Muscle of back (tissue), 13 donors: ENCODE measurements around the gene SLC39A10. TPM values are rescaled to one million over a fixed set of nuclear protein-coding genes. Genes with fewer than 3 reads are reported as not detected.

Experiments
- DNase-seq, 3 donors: peaks; one replicate each; pipeline versions ENCODE4 v3.0.0 to v3.0.0-alpha.2; 2013
- long read RNA-seq, 9 donors: transcript quantifications; one replicate each; lab custom pipeline, GENCODE V29; 2026
- polyA plus RNA-seq, 10 donors: library from polyadenylated mRNA; unstranded; fragments of 120-200 nt; gene quantifications; one replicate each; pipeline ENCODE4 v1.2.1, GENCODE V29; 2013; ENCODE audit not compliant: insufficient read length in 10 of 10

Gene SLC39A10, protein sequence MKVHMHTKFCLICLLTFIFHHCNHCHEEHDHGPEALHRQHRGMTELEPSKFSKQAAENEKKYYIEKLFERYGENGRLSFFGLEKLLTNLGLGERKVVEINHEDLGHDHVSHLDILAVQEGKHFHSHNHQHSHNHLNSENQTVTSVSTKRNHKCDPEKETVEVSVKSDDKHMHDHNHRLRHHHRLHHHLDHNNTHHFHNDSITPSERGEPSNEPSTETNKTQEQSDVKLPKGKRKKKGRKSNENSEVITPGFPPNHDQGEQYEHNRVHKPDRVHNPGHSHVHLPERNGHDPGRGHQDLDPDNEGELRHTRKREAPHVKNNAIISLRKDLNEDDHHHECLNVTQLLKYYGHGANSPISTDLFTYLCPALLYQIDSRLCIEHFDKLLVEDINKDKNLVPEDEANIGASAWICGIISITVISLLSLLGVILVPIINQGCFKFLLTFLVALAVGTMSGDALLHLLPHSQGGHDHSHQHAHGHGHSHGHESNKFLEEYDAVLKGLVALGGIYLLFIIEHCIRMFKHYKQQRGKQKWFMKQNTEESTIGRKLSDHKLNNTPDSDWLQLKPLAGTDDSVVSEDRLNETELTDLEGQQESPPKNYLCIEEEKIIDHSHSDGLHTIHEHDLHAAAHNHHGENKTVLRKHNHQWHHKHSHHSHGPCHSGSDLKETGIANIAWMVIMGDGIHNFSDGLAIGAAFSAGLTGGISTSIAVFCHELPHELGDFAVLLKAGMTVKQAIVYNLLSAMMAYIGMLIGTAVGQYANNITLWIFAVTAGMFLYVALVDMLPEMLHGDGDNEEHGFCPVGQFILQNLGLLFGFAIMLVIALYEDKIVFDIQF
- 10 to 100 TPM; 18.2 to 33.2 (median 24.0) TPM for polyA plus RNA-seq
- long read RNA-seq, donor 1, partial matches to known transcripts: 0 of 2 reads
- long read RNA-seq, donor 1, other reads (novel, unspliced or antisense): 0 of 2 reads
- long read RNA-seq, donor 2: 0 reads
- long read RNA-seq, donor 3: 0 reads
- long read RNA-seq, donor 4, full-length matches to known transcripts: 1 of 1 reads
- long read RNA-seq, donor 4, partial matches to known transcripts: 0 of 1 reads
- long read RNA-seq, donor 4, other reads (novel, unspliced or antisense): 0 of 1 reads
- long read RNA-seq, donor 5, partial matches to known transcripts: 6 of 6 reads
- long read RNA-seq, donor 5, other reads (novel, unspliced or antisense): 0 of 6 reads
- long read RNA-seq, donor 6, full-length matches to known transcripts: 2 of 2 reads
- long read RNA-seq, donor 6, partial matches to known transcripts: 0 of 2 reads
- long read RNA-seq, donor 6, other reads (novel, unspliced or antisense): 0 of 2 reads
- long read RNA-seq, donor 7, full-length matches to known transcripts: 2 of 2 reads
- long read RNA-seq, donor 7, partial matches to known transcripts: 0 of 2 reads
- long read RNA-seq, donor 7, other reads (novel, unspliced or antisense): 0 of 2 reads
- long read RNA-seq, donor 8: 0 reads
- long read RNA-seq, donor 9: 0 reads

DNA sequence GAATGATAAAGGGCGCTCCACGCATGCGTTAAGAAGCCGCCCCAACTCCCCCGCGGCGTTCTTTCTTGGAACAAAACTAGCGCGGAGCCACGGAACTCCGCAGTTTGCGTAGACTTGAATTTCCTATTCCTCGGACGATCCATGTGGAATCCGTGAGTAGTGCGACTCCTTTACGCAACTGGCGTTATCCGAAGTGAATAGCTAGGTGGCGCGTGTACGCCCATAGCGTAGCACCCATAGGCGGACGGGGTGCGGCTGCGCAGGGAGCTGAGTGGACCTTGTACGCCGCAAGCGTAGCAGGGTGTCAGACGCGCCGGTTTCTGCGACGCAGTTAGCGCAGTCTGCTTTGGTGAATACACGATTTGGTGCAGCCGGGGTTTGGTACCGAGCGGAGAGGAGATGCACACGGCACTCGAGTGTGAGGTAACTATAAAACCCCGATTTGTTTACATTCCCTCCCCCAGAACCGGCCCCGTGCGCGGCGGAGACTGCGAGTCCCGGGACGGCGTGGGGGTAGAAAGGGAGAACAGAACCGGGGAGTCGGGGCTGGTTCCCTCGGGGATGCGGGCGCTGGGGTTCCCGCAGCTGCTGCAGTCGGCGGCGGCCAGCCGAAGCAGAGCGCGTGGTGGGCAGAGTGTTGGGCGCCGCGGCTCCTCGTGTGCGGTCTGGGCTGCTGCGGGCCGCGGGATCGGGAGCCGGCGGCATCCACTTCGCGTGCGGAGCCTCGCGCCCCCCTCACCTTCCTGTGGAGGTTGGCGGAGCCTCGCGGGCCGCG lies at the start of gene SLC39A10:
Gene SLC39A10 (plus strand): TSS at position 368 of the 775 bp plus-strand sequence. CDS start 22,817 bp downstream, outside the sequence.
- DNase-seq: peak; percentile 99 to 100 (median 99)

DNA sequence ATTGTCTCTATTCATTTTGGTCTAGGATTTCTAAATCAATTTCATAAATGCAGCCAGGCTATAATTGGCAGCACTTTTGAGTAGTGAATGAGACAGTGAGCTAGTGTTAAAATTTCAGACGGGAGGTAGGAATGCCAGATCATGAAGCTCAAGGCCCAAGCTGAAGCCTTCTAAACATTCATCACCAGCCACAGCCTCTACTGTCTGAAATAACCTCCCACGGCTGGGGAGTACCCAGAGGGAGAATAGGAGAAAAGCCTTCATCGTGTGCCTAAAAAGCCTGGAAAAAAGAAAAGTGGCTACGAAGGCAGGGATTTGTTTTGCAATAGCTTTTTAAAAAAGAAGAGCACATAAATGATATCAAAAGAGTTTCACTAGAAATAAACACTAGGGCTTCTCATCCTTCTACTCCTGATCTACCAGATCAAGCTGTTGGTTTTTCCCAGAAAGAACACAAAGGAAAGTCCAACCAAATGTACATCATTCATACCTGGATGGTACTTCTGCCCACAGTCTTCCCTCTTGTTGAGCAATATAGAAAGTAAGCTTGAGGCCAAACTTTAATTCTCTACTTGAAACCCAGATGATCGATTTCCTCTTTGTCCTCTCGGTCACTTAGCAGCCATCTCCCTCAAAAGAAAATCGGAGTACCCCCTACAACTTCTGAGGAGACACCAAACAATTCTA lies 48.1 kb upstream of the SLC39A10 start:
- no peak for DNase-seq

DNA sequence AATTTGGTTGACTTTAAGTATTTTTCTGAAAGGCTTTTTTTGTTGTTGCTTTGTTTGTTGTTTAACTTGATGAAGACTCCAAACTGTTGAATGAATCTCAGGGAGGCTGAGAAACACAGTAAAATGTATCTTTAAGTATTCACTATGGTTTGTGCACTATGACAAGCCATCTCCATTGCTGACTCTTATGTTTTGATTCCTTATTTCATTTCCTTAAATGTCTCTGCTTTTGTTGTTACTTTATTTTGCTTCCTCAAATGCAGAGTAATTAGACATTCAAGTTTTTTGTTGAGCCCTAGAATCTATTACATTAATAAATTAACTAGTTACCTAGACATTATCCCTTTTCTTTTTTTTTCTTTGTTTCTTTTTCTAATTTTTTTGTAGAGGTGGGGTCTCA lies 46.3 kb upstream of the SLC39A10 start:
- DNase-seq: no peak

DNA sequence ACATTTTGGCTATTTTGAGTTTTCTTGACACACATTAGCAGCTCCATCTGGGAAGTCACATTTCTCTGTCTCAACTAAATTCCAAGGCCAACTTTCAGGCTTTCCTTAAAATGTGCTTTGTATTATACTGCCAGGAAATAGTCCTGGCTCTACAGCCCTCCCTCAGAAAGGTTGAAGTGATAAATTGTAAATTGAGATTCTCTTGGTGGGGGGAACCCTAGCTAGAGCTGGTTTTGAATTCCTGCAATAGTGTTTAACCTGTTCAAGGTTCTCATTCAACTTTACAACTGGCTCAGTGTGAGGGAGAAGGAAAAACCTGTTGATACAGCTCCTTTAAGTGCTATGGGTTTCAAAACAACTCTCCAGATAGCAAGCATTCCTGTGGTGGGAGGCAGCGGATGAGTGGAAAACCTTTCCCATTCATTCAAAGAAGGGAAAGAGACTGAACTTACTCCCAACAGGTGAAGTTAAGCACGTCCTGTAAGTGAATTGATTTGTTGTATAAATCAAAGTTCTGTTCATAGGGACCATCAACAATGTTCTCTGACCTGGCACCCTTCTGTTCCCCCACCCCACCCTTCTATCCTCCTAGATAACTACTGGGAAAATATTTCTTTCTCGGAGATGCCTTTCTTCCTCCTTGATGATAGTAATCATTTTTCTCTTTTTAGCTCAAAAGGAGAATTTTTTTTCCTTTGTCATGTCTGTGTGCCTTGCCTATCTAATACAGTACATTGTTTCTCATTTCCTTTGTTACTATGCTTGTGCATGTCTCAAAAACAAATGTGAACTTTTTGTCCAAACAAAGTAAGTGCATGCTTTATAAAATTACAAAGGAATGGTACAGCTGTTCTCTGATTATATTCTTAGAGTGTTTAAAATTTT lies 44.2 kb upstream of the SLC39A10 start:
- DNase-seq: peak; percentile 34 to 58 (median 48)

DNA sequence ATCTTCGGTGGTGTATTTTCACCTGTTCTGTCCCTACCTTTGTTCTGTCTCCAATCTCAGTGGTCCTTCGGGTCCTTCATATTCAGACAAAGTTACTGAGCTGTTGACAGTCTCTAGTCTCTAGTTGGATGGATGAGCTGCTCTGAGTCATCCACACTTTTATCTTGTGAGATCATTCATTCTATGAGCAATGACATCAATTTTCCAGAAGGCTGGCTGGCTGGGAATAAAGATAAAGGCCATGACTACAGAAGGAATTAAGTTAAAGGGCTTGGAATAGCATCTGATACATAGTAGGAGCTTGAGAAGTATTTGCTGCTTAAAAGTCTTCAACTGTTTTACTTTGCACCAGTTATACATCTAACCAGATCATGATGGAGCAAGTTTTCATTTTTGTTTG lies 43.1 kb upstream of the SLC39A10 start:
- DNase-seq: peak; percentile 77 to 93 (median 78)

DNA sequence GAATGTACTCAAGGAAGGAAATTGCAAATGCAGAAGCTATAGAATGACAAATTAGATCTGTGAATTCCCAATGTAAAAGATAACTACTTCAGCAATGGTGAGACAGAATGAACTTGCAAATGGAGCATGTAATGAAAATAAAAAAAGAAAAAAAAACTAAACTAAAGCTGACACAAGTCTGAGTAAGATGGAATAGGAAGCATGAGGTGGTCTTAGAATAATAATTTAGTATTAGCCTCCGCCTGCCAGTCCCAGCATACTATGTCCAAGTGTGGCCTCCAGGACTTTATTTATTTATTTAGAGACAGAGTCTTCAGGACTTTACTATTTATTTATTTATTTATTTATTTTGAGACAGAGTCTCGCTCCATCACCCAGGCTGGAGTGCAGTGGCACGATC lies 37.4 kb upstream of the SLC39A10 start:
- no peak for DNase-seq

DNA sequence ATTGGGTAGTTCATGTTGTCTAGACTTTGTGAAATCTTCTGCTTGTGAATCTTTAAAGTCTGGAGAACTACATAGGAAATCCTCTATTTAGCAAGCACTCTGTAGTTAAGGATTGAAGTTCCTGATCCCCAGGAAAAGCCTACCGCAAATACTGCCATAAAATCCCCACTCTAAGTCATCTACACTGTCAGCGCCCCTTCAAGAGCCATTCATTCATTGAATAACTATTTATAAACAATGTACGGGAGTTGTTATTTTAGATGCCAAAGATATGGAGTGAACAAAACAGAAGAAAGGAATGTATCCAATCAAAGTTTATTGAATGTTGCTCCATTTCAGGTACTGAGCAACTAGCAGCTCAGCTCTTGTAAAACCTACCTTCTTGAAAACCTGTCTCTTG lies 36.5 kb upstream of the SLC39A10 start:
- DNase-seq: no peak

DNA sequence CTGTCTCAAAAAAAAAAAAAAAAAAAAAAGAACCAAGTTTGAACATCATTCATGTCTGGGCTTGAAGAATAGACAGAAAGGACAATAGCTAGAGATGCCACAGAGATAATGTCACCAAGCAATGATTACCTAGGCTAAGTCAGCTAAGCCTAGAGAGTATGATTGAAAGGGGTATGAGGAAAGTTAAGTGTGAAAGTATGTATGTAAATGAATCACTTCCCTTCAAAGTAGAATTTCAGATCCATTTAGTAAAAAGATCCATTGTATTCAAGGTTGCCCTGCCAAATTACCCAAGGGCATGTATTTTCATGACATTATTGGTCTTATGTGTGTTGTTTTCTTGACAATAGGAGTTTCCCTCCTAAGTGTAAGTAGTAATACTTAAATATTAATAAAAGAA lies 34.1 kb upstream of the SLC39A10 start:
- no peak for DNase-seq

DNA sequence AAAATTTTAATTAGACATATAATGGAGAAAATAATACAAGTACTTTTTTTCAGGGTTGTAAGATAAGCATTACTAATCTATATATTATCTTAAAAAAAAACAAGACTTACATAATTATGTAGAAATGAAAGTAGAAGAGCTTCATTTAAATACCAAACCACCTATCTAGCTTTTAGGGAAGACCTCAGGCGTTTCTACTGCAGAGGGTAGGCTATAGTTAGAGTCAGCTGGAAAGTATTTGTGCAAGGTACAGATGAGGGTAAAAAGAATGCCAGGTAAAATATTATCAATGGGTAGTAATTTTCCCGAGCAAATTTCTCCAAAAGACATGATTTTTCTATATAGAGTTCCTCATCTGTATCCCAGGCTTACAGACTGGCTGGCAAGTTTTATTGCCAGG lies 30.5 kb upstream of the SLC39A10 start:
- DNase-seq: no peak

DNA sequence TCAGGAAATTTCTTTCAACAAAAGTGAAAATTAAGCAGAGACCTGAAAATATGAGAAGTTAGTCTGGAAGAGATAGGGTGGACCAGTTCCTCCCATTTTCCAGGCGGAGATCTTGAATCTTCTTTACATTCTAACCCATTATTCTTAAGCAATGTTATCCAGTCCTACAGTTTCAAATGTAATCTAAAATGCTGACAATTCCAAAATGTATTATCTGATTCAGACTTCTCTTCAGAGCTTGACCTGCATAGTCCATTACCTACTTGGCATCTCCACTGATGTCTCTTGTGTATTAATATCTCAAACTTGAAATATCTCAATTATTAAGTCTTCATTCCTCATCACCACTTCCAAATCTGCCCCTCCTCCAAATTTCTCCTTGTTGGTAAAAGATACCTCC lies 28.4 kb upstream of the SLC39A10 start:
- DNase-seq: no peak

DNA sequence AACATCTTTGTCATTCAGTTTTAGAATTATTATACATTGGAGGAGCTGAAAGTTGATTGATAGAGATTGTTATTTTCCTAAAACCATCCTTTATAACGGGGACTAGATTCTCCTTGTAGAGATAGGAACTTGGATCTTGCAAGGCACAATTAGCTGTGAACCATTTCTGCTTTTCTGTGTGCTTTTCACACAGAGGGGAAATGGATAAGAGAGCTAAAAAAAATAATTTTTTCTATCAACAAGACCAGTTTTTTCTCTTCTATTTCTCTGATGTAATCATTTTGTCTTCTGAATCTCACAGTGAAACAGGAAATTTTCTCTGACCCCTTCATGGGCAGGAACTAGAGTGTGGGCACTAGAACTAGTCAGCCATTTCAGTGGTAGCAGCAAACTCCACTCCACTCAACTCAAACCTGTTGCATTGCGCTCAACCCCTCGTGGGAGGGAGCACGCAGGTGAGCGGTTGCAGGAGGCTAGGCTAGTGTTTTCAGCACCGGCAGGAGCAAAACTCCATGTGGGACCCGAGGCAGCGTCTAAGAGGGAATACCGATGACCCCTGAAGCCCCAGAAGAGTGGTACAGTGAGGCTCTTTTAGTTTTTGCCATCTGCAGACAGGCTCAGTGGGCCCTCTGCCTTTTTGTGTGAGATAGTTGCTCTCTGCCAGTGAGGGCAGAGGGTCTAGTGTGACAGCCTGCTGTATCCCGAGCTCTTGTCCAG lies 24.0 kb upstream of the SLC39A10 start:
- DNase-seq: no peak

DNA sequence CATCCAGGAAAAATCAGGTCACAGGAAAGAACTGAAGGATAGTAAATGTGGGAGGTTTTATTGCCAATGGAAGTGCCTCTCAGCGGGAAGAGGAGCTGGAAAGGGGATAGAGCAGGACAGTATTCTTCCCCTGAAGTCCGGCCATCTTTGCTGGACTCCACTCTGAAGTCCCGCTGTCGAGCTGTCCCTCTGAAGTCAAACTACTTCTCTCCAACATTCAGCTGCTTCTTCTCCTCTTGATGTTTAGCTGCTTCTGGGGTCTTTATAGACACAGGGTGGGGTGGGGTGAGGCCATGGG lies 23.5 kb upstream of the SLC39A10 start:
- DNase-seq: no peak

DNA sequence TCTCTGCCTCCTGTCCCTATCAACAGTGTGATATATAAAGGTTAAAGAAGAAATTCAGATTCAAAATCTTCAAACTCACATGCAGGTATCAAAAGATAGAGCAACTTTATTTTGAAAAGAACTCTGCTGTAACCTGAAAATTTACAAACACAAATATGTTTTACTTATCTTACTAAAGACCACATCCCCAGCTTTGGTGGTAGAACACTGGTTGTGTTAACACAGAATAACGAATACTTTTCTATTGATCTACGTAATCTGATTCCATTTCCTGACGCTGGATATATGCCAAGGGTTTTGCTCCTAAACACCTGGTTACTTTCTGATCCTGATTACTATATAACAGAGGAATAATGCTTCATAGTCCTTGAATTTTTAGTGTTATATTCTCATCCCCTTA lies 23.1 kb upstream of the SLC39A10 start:
- no peak for DNase-seq

DNA sequence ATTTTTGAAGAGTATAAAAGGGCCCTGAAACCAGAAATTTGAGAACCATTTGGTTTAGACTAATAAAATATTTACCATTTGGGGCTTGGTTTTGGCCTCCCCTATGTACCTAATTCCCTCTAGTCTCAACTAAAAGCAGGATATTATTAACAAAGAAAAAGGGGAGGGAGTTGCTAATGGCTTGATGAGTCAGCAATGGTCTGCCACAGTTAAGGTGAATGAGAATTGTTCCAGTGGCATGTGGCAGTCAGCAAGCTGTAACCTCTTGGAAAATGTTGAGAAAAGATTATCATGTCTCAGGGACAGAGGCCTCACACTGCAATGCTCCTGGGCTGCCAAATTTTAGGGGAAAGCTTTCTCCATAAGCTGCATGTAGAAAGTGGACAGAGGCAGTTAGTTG lies 20.1 kb upstream of the SLC39A10 start:
- DNase-seq: no peak

DNA sequence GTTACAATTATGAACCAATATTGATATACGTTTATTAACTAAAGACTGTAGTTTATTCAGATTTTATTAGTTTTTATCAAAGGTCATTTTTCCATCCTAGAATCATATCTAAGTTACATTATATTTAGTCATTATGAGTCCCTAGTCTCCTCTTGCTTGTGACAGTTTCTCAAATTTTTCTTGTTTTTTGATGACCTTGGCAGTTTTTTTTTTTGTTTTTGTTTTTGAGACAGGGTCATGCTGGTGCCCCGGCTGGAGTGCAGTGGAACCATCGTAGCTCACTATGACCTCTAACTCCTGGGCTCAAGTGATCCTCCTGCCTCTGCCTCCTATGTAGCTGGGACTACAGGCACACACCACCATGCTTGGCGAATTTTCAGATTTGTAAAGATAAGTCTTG lies 18.3 kb upstream of the SLC39A10 start:
- no peak for DNase-seq

DNA sequence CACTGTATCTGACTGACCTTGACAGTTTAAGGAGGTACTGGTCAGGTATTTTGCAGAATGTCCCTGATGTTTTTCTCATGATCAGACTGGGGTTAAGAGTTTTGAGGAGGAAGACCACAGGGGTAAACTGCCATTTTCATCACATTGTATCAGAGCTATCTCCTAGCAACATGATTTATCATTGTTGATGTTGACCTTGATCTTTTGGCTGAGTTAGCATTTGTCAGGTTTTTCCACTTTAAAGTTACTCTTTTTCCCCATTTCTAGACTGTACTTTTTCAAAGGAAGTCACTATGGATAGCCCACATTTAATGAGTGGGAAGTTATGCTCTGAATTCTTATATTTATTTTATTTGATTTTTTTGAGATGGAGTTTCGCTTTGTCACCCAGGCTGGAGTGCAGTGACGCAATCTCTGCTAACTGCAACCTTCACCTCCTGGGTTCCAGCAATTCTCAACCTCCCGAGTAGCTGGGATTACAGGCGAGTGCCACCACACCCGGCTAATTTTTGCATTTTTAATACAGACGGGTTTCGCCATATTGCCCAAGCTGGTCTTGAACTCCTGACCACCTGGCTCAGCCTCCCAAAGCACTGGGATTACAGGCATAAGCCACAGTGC lies 17.7 kb upstream of the SLC39A10 start:
- no peak for DNase-seq

DNA sequence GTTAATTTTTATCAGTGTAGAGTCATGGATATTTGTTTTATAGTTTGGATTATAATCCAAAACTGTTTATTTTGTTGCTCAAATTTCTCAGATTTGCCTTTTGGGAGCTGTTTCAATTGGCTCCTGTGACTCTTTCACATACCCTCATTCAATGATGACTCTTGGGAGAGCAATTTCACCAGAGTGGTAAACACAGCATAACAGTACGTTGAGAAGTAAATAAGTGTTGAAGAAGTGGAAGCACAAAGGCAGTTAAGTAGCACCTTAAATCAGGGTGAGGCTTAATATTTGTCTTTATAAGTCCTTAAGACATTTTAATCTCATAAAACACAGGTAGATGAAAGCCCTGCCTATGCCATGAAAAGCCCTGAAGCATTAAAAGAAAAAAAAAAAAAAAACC lies 17.1 kb upstream of the SLC39A10 start:
- DNase-seq: no peak

DNA sequence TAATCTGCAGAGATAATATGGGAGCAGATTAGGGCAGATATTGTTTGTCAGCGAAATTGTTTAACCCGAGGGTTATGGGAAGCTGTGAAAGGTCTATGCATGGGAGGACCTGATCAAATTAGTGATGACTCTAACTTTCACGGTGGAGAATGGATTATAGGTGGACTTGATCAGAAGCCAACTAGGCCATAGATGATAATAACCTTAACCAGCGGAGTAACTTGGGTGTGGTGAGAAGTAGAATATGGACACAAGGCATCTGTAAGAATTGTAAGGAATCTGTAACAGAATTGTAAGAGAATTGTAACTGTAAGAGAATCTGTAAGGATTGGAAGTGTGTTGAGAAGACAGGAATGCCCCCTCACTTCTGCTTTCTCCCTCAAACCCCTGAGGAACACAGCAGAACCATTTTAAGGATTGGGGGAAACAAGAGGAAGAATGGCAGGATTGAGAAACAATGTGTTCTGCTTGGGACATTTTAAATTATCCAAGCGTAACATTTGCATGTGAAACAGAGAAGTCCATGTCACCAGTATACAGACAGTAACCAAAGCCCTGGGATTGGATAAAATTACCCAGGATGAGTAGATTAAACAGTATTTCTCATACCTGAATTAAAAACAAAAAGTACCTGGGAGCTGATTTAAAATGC lies 14.9 kb upstream of the SLC39A10 start:
- no peak for DNase-seq
